Ramos (cell line): ENCODE data around the gene MBOAT1.
"Not testable (repeated sequence)": the region's sequence is repeated elsewhere in the genome, so short reads cannot be mapped to it uniquely, and the experiment has no call there.

Experiments used
- in situ Hi-C: fragments of 300-500 bp; cut with MboI; formaldehyde crosslinking; loops from one replicate; pipeline ENCODE4 v1.14.3; 2022; ENCODE audit warnings: low sequenced_read_pairs; ENCODE audit not compliant: unreplicated experiment

The MBOAT1 gene, protein sequence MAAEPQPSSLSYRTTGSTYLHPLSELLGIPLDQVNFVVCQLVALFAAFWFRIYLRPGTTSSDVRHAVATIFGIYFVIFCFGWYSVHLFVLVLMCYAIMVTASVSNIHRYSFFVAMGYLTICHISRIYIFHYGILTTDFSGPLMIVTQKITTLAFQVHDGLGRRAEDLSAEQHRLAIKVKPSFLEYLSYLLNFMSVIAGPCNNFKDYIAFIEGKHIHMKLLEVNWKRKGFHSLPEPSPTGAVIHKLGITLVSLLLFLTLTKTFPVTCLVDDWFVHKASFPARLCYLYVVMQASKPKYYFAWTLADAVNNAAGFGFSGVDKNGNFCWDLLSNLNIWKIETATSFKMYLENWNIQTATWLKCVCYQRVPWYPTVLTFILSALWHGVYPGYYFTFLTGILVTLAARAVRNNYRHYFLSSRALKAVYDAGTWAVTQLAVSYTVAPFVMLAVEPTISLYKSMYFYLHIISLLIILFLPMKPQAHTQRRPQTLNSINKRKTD

DNA sequence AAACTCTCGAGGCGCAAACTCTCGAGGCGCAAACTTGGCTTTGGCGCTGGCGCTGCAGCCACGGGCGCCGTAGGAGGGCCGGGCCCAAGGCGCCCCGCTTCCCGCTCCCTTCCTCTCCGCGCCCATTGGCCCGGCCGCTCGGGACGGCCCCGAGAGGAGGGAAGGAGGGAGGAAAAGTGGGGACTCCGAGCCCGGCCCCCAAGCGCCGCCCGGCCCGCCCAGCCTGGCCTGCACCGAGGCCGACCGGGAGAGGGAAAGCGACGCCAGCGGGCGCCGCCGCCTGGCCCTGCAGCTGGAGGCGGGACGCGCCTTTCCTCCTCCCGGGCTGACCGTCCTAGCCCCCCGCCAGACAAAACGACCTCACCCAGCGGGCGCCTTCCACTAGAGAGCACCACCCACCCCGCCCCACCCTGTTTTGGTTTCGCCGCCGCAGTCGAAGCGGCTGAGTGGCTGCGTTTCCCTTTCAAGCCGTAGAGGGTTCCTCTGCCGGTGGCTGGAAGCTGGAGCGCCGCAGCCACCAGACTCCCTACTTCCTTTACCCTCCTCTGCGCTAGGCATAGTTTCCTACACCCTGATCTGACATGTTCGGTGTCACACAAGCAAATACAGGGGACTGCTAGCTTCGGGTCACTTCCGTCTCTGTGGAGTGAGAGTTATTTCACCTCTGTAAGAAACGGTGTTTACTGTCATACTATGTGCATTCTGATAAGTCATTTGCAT lies at the start of gene MBOAT1:
MBOAT1 (minus strand) TSS at position 78 of the 720 bp plus-strand sequence. CDS start 235 bp downstream, outside the sequence.
- in situ Hi-C loops, result no loop called here

DNA sequence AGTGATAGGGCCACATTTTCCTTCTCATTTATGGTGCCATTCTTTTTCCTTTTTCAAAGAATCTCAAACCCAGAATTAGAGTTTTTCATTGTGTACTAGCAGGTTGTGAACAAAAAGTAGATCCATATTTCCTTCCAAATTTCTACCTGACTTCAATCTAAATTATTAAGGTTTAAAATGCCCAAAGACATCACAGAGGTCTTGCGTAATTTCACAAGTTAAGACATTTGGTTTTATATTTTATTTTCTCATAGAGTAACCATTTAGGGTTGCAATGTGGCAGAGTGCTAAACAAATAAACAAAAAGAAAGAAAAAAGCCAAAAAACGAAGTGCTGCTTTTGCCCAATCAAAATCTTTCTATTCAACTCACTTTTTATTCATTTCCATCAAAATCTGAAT lies 49.4 kb upstream of the MBOAT1 start:
- in situ Hi-C loops, result no loop called here

DNA sequence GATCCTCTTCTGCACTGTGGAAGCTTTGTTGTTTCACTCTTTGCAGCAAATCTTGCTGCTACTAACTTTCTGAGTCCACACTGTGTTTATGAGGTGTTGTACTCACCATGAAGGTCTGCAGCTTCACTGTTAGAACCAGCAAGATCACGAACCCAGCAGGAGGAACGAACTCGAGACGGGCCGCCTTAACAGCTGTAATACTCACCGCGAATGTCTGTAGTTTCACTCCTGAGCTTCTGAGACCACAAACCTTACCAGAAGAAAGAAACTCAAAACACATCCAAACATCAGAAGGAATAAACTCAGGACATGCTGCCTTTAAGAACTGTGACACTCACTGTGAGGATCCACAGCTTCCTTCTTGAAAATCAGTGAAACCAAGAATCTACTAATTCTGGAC lies 48.1 kb upstream of the MBOAT1 start:
- in situ Hi-C loops, result no loop called here

DNA sequence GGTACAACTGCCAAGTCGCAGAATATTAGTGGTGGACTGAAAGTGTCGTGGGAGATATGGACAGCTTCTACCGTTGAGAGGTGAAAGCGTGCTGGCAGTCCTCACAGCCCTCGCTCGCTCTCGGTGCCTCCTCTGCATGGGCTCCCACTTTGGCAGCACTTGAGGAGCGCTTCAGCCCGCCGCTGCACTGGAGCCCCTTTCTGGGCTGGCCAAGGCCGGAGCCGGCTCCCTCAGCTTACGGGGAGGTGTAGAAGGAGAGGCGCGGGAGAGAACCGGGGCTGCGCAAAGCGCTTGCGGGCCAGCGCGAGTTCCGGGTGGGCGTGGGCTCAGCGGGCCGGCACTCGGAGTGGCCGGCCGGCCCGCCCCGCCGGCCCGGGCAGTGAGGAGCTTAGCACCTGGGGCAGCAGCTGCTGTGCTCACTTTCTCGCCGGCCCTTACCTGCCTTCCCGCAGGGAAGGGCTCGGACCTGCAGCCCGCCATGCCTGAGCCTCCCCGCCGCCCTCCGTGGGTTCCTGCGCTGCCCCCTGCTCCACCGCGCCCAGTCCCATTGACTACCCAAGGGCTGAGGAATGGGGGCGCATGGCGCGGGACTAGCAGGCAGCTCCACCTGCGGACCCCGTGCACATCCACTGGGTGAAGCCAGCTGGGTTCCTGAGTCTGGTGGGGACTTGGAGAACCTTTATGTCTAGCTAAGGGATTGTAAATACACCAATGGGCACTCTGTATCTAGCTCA lies 47.2 kb upstream of the MBOAT1 start:
- in situ Hi-C loops, result no loop called here

DNA sequence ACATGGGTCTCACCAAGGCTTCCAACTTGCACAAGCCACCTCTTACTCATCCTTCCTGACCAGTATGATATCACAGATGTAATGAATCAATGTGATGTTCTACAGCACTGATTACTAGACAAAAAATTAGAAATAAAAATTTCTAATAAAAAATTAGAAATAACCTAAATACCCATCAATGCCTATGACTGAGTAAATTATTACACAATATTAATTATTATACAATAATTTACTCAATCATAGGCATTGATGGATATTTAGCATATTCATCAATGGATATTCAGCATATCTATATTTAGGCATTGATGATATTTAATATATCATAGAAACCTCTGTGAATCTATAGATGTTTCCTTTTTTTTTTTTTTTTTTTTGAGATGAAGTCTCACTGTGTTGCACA lies 43.2 kb upstream of the MBOAT1 start:
- in situ Hi-C loops, result no loop called here

DNA sequence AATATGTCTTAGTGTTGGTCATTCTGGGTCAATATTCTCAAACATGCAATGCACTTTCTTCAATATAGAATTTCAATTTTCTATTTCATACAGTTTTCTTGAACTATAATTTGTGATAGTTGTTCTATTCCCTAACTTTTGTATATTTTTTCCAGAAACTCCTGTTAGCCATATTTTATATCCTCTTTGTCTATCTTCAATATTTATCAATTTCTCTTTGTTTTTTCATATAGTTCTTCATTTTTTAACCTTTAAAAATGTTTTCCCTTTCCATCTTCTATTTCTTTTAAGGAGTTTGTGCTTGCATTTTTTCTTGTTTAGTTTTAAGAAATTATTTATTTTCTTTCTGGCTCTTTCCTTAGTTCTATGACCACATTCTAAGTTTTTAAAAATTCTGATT lies 42.0 kb upstream of the MBOAT1 start:
- in situ Hi-C loops, result no loop called here

DNA sequence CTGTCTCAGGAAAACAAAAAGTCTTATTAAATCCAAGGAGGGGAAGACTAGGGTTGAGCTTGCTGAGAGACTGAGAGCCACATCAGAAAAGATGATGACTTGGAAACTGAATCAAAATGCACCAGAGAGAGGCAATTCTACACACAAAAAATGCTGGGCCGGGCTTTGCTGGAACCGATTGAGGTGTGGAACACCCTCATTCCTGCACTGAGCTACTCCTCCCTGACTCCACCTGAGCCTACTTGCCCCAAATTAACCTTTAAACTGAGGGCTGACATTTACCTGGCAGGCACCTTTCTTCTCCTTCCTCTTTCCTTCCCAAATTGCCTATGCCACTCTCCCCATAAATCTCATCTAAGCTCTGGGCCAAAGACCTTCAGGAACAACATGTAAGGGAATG lies 40.8 kb upstream of the MBOAT1 start:
- in situ Hi-C loops, result no loop called here

DNA sequence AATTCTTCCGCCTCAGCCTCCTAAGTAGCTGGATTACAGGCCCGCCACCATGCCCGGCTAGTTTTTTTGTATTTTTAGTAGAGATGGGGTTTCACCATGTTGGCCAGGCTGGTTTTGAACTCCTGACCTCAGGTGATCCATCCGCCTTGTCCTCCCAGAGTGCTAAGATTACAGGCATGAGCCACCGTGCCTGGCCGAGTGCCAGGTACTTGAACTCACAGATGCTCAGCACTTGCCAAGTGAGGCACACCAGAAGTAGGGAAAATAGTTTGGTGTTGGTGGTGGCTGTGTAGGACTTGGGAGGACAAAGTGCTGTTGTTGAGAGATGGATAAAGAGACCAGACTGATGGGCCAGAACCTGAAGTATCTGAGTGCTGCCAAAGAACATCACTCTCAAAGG lies 40.0 kb upstream of the MBOAT1 start:
- in situ Hi-C loops, result no loop called here

DNA sequence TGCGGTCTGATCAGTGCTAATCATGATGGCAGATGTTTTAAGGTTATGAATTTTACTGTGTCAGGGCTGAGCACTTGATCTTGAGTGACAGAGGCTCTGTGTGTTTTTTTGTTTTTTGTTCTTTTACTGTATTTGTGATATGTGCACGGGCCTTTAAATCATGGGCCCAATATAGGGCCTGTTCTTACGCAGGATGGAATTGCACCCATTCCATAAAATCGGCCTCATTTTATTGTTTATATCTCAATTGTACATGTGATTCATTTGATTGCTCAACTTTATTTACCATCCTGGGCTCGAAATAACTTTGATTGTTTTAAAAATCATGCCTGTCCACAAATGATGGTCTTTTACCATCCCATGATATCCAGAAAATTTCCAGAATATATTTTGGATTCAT lies 39.3 kb upstream of the MBOAT1 start:
- in situ Hi-C loops, result no loop called here

DNA sequence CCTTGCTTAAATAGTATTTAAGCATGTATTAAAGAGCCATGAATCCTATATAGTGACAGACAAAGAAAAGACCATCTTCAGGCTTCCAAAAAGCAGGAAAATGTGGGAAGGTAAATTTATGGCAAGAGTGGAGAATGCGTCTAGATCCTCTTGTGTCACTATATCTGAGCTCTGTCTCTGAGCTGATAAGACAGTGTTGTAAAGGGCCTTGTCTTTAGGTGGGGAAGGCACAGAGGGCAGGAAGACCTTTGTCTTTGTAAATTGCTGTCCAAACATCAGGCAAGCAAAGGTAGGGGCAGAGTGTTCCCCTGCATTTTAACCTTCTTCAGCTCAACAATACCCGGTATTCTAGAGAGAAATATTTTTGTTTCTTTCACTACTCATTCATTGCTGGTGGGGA lies 33.9 kb upstream of the MBOAT1 start:
- in situ Hi-C loops, result no loop called here

DNA sequence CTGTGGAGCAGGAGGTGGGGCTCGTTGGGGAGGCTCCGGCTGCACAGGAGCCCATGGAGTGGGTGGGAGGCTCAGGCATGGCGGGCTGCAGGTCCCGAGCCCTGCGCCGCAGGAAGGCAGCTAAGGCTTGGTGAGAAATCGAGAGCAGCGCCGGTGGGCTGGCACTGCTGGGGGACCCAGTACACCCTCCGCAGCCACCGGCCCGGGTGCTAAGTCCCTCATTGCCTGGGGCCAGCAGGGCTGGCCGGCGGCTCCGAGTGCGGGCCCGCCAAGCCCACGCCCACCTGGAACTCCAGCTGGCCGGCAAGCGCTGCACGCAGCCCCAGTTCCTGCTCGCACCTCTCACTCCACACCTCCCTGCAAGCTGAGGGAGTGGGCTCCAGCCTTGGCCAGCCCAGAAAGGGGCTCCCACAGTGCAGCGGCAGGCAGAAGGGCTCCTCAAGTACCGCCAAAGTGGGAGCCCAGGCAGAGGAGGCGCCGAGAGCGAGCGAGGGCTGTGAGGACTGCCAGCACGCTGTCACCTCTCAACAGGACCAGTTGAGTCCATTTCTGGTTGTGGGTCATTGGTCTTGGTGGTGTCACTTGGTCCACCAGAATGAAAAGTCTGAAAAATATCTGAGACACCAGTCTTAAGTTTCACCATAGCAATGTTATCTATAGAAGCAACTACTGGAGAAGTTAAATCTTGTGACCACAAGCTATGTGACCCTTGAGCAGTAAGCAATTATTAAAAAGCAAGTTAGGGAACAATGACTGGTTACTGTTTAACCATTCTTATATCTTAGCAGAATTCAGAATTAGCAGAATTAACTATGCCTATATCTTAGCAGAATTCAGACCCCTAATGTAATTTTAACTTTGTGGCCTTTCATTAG lies 32.8 kb upstream of the MBOAT1 start:
- in situ Hi-C loops, result not testable (repeated sequence)

DNA sequence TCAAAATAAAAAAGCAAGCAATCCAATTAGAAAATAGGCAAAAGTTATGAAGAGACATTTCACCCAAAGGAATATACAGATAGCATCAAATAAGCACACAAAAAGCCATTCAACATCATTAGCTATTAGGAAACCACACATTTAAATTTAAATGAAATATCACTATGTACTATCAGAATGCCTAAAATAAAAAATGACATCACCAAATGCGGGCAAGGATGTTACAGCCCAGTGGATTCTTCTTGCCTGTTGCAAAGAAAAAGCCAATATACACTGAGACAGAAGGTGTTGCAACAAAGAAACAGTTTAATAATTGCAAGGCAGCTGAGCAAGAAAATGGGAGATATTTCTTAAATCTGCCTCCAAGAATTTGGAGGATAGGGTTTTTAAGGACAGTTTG lies 31.0 kb upstream of the MBOAT1 start:
- in situ Hi-C loops, result no loop called here

DNA sequence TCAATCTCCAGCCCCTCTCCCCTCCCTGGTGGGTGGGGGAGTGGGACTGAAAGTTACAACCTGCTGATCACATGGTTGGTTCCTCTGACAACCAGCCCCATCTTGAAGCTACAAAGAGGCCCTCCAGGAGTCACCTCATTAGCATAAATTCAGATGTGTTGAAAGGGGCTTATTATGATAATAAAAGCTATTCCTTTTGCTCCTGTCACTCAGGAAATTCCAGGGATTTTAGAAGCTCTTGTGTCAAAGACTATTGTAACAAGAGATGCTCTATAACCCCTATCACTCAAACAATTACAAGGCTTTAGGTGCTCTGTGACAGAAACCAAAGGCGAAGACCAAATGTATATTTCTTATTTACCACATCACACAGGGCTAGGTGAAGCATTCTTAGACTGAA lies 30.1 kb upstream of the MBOAT1 start:
- in situ Hi-C loops, result no loop called here

DNA sequence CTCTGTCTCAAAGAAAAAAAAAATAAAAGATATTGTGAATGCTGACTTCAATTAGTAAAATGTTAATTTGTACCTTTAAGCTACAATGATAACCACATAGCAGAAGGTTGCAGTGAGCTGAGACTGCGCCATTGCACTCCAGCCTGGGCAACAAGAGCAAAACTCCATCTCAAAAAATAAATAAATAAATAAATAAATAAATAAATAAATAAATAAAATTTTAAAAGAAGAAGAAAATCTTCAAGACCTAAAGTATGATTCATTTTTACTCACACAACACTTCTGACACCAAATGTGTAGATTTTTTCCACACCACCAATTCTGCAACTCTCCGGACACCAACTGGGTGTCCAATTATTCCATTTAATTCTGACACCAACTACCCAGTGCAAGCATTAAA lies 28.8 kb upstream of the MBOAT1 start:
- in situ Hi-C loops, result no loop called here

DNA sequence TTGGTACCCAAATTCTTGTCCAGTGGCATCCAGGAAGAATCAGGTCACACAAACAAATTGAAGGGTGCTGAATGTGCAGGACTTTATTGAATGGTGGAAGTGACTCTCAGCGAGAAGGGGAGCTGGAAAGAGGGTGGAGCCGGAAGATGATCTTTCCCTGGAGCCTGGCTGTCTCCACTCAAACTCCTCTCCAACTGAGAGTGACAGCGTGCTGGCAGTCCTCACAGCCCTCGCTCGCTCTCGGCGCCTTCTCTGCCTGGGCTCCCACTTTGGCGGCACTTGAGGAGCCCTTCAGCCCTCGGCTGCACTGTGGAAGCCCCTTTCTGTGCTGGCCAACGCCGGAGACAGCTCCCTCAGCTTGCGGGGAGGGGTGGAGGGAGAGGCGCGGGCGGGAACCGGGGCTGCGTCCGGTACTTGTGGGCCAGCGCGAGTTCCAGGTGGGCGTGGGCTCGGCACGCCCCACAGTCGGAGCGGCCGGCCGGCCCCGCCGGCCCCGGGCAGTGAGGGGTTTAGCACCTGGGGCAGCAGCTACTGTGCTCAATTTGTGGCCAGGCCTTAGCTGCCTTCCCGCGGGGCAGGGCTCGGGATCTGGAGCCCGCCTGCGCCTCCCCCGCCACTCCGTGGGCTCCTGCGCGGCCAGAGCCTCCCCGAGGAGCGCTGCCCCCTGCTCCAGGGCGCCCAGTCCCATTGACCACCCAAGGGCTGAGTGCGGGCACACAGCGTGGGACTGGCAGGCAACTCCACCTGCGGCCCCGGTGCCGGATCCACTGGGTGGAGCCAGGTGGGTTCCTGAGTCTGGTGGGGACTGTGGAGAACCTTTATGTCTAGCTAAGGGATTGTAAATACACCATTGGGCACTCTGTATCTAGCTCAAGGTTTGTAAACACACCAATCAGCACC lies 26.7 kb upstream of the MBOAT1 start:
- in situ Hi-C loops, result no loop called here

DNA sequence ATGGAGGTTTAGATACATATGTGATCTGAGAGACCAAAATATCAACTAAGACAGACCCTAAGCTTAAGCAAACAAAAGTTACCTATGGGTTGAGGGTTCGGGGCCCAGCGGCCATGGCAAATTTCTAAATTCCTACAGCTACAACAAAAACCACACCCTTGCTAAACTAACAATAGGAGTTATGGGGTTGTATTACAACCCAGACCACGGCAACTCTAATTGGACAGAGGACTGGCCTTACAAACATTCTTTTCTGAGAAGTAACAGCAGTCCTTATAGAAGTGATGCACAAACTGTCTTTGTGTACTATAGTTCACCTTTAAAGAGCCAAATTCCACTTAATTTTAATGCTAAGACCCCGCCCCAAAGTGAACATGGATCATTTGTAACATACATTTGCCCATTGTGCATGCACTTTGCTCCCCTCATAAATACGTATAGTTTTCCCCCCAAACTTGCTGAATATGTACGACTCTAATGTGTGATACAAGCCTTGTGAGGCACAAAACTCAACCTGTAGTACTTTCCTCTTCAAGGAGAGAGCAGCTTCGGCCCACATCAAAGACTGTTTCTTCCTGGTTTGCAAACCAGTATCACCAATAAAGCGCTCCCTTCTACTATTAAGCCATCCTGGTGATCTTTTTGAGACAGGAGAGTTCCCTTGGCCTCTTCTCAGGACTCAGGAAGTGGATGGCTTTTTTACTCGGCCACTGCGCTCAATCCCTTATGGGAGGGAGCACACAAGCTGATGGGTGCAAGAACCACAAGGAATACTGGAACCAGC lies 25.6 kb upstream of the MBOAT1 start:
- in situ Hi-C loops, result no loop called here

DNA sequence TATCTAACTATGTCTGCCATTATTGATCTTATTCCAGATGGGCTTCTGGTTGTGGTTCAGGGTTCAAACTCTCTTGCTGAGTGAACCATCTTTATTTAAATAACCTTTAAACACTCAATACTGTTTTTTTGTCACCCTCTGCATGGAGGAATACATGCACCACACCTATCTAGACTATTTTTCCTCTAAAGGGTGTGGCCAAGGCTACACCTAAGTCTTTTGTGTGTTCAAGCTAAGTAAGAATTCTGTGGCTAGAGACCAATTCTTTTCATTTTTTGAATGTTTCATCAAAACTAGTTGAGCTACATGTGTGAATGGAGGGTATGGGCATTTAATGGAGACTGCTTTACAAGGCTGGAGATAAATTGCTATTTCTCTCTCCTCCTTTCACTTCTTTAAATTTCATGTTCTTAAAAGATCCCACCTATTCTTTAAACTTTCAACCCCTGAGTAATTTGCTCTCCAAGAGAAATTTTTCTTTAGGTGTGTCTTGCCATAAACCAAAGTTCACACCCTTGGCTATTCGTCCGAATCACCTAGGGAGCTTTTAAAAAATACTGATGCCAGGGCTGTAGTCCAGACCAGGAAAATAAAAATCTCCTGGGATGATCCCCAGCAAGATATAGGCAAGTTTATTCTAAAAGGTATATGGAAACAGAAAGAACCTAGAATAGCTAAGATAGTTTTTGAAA lies 24.8 kb upstream of the MBOAT1 start:
- in situ Hi-C loops, result no loop called here

DNA sequence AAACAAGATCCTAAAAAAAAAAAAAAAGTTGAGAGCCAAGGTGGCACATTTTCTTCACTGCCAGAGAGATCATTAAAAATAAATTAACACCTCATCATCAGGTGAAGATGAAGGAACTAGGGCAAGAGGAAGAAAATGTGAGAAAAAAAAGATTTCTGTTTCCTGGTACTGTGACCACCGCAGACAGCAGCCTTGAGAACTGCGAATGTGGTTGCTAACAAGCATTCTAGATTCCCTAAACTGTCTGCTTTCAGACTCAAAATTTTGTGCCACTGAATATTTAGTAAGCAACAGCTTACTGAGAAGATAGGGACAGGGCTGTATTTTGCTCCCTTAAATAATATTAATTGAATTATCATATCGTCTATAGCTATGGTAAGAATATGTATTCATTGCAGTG lies 24.1 kb upstream of the MBOAT1 start:
- in situ Hi-C loops, result no loop called here
